IMR-90 (cell line): Measurements from ENCODE around the gene MAP6. TPM values are rescaled to one million over a fixed set of nuclear protein-coding genes. Genes with fewer than 3 reads are reported as not detected.

ENCODE experiments used
- ATAC-seq: fragments of 200-7000 bp; cut with Tn5 transposase; 2 replicates; pipeline ENCODE4 v1.9.1; 2020; ENCODE audit warnings: low read depth, mild to moderate bottlenecking, moderate library complexity
- BruUV-seq: library from RNA; stranded (reverse); fragments of 400-500 nt; replicated peaks from 2 replicates; lab custom pipeline; 2021; lab: Mats Ljungman, UMichigan
- CTCF ChIA-PET: fragments of 300-600 bp; formaldehyde crosslinking; extraction: SDS; loops from one replicate; lab custom pipeline; 2021; ENCODE audit warnings: antibody characterized with exemption; lab: Yijun Ruan, JAX
- POLR2A ChIA-PET: fragments of 300-600 bp; sonication (Branson Sonifier 250); formaldehyde crosslinking; loops from one replicate; lab custom pipeline; 2022; ENCODE audit warnings: antibody characterized with exemption; ENCODE audit not compliant: unreplicated experiment; lab: Charles Lee
- DNase-seq: peaks from one replicate; pipeline ENCODE4 v3.0.0; 2013
- H2AFZ ChIP-seq: replicated peaks from 2 replicates; pipeline ENCODE3; 2013; ENCODE audit warnings: low read length, mild to moderate bottlenecking; ENCODE audit not compliant: poor library complexity
- H2AK5ac ChIP-seq: 2 replicates; pipeline ENCODE4 v1.6.1; 2013; ENCODE audit warnings: low read depth, low read length, inconsistent platforms
- H2AK9ac ChIP-seq: replicated peaks from 2 replicates; pipeline ENCODE3; 2013; ENCODE audit warnings: mild to moderate bottlenecking, low read depth, low read length, moderate library complexity; ENCODE audit not compliant: poor library complexity
- H2BK120ac ChIP-seq: 2 replicates; pipeline ENCODE4 v1.6.1; 2013; ENCODE audit warnings: low read depth, low read length, inconsistent platforms
- H2BK15ac ChIP-seq: 3 replicates; pipeline ENCODE4 v1.6.1; 2013; ENCODE audit warnings: low read depth, low read length, inconsistent platforms
- H2BK20ac ChIP-seq: 2 replicates; pipeline ENCODE4 v1.6.1; 2013; ENCODE audit warnings: low read depth, mild to moderate bottlenecking, inconsistent platforms, low read length, moderate library complexity
- H2BK5ac ChIP-seq: 2 replicates; pipeline ENCODE4 v1.6.1; 2013; ENCODE audit warnings: mild to moderate bottlenecking, low read depth, low read length, inconsistent platforms; ENCODE audit not compliant: poor library complexity, severe bottlenecking
- H3K14ac ChIP-seq: replicated peaks from 2 replicates; pipeline ENCODE4 v1.6.1; 2013; ENCODE audit warnings: low read depth, low read length, inconsistent platforms
- H3K18ac ChIP-seq: 2 replicates; pipeline ENCODE4 v1.6.1; 2013; ENCODE audit warnings: low read depth, low read length, control low read depth
- H3K23ac ChIP-seq: 2 replicates; pipeline ENCODE4 v1.6.1; 2013; ENCODE audit warnings: low read depth, low read length, inconsistent platforms
- H3K27ac ChIP-seq: 2 replicates; pipeline ENCODE4 v1.5.1; 2013; ENCODE audit warnings: mild to moderate bottlenecking, control low read depth, low read length; ENCODE audit not compliant: insufficient read depth
- H3K27me3 ChIP-seq: 2 replicates; pipeline ENCODE4 v1.6.1; 2013; ENCODE audit warnings: low read length; ENCODE audit not compliant: control insufficient read depth, insufficient read depth
- H3K36me3 ChIP-seq: 2 replicates; pipeline ENCODE4 v1.6.1; 2013; ENCODE audit warnings: low read length, mixed read lengths; ENCODE audit not compliant: control insufficient read depth, insufficient read depth
- H3K4ac ChIP-seq: 2 replicates; pipeline ENCODE4 v1.6.1; 2013; ENCODE audit warnings: low read depth, low read length, inconsistent platforms
- H3K4me1 ChIP-seq: 2 replicates; pipeline ENCODE4 v1.6.1; 2013; ENCODE audit warnings: low read length, mixed read lengths; ENCODE audit not compliant: control insufficient read depth, insufficient read depth
- H3K4me2 ChIP-seq: 2 replicates; pipeline ENCODE4 v1.6.1; 2013; ENCODE audit warnings: low read depth, mild to moderate bottlenecking, control low read depth, low read length, moderate library complexity
- H3K4me3 ChIP-seq: 2 replicates; pipeline ENCODE4 v1.5.1; 2013; ENCODE audit warnings: low read depth, mild to moderate bottlenecking, control low read depth, low read length, moderate library complexity; ENCODE audit not compliant: insufficient read depth
- H3K56ac ChIP-seq: 2 replicates; pipeline ENCODE4 v1.6.1; 2013; ENCODE audit warnings: low read length, inconsistent platforms; ENCODE audit not compliant: insufficient read depth; ENCODE audit errors: extremely low read depth
- H3K79me1 ChIP-seq, 2 experiments: 2 replicates each; pipeline ENCODE4 v1.6.1; 2013; ENCODE audit warnings: low read length in 2 of 2, inconsistent platforms in 1 of 2, low read depth in 1 of 2
- H3K9ac ChIP-seq: 2 replicates; pipeline ENCODE4 v1.6.1; 2013; ENCODE audit warnings: low read depth, low read length, control low read depth
- H3K9me1 ChIP-seq: 2 replicates; pipeline ENCODE4 v1.6.1; 2013; ENCODE audit warnings: low read length, inconsistent platforms; ENCODE audit not compliant: insufficient read depth
- H3K9me3 ChIP-seq: 2 replicates; pipeline ENCODE4 v1.6.1; 2013; ENCODE audit warnings: low read length; ENCODE audit not compliant: control insufficient read depth, insufficient read depth
- H4K20me1 ChIP-seq: 2 replicates; pipeline ENCODE4 v1.6.1; 2013; ENCODE audit warnings: low read length, inconsistent platforms; ENCODE audit not compliant: insufficient read depth
- H4K5ac ChIP-seq: 2 replicates; pipeline ENCODE4 v1.6.1; 2013; ENCODE audit warnings: mild to moderate bottlenecking, low read depth, low read length, control low read depth
- H4K8ac ChIP-seq, 2 experiments: 2 replicates each; pipeline ENCODE4 v1.6.1; 2013; ENCODE audit warnings: low read depth in 2 of 2, low read length in 2 of 2, control low read depth in 1 of 2, inconsistent platforms in 1 of 2
- H4K91ac ChIP-seq: 2 replicates; pipeline ENCODE4 v1.6.1; 2013; ENCODE audit warnings: low read depth, low read length, inconsistent platforms; ENCODE audit not compliant: insufficient read depth
- CEBPB ChIP-seq: IDR thresholded peaks from 2 replicates; pipeline ENCODE4 v1.6.1; 2012; ENCODE audit warnings: low read depth, low read length, improper control_type of control experiment
- CHD1 ChIP-seq: IDR thresholded peaks from 2 replicates; pipeline ENCODE4 v1.6.1; 2012; ENCODE audit warnings: low read depth, low read length, improper control_type of control experiment
- MAZ ChIP-seq: IDR thresholded peaks from 2 replicates; pipeline ENCODE4 v1.6.1; 2012; ENCODE audit warnings: low read depth, mild to moderate bottlenecking, low read length, improper control_type of control experiment, moderate library complexity, borderline replicate concordance
- WGBS, 2 experiments: methylation state at CpG; one replicate each; pipeline versions ENCODE4 v1.1.5 to v1.1.7; 2013; ENCODE audit warnings: missing lambda C conversion rate in 2 of 2; ENCODE audit not compliant: insufficient read length in 1 of 2; ENCODE audit errors: extremely low coverage in 2 of 2; 5-methylcytosine and 5-hydroxymethylcytosine counted together
- dilution Hi-C: fragments of 300-500 bp; cut with HindIII; formaldehyde crosslinking; loops from one replicate; pipeline ENCODE4 v1.14.3; 2018; ENCODE audit warnings: low sequenced_read_pairs; ENCODE audit not compliant: unreplicated experiment
- in situ Hi-C: fragments of 300-500 bp; cut with MboI; formaldehyde crosslinking; loops from 3 replicates; pipeline ENCODE4 v1.14.3; 2019; ENCODE audit warnings: low sequenced_read_pairs, inconsistent platforms, mixed read lengths
- intact Hi-C: fragments of 100-400 bp; cut with micrococcal nuclease; formaldehyde crosslinking; loops from 2 replicates; pipeline ENCODE4 v1.10.0; 2022
- polyA plus RNA-seq, 3 experiments: library from polyadenylated mRNA; depleted of rRNA; stranded (reverse); fragments of >200 nt; gene quantifications; 2 replicates each; pipeline ENCODE4 v1.2.3, GENCODE V29; 2012; ENCODE audit warnings: low replicate concordance in 1 of 3
- total RNA-seq: library from RNA; depleted of rRNA; stranded (reverse); fragments of >200 nt; gene quantifications from 2 replicates; pipeline ENCODE4 v1.2.3, GENCODE V29; 2012

The MAP6 gene
- total and polyA plus RNA-seq, 2 of the 4 experiments (the other 2 are of a cell fraction), result 3.0 to 3.4 TPM

DNA sequence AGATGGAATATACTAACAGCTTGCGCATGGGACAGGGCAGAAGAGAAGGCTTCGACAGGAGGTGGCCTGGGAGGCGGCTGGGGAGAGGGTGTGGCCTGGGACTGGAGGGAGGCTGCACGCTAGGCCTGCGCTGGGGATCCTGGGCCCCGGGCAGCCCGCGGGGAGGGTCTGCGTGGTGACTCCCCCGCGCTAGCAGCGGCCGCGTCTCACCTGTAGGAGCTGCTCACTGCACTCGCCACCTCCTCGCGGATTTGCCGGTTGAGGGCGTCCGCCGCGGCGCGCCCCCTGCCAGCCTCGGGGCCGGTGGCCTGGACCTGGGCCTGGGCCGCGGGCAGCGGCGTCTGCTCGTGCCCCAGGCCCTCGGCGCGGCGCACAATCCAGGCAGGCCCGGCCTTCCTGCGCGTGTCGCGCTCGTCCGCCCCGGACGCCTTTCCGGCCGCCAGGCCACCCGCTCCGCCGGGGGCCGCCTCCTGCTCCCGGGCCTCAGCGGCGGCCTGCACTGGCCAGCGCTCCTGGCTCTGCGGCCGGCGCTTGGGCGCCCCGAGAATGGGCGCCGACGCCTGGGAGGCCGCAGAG, 1.5 kb downstream of the MAP6 start:
- ATAC-seq (peak; percentile 66), DNase-seq (no peak)
- H2AK9ac ChIP-seq, result no peak overlapping the region
- no peak overlapping the region for H3K27ac ChIP-seq
- H4K20me1 ChIP-seq, result no peaks in the 10 kb centered on the region
- H3K4ac ChIP-seq, result no peak overlapping the region; the same call in 1 of the 2 replicates
- ChIA-PET CTCF (no interaction called here), POLR2A (no interaction called here)
- H2AFZ ChIP-seq, result peak overlapping the region; percentile 91
- no peak overlapping the region; the same call in 1 of the 2 replicates for H4K91ac ChIP-seq
- H2BK5ac ChIP-seq, result no peak overlapping the region
- no peaks in the 10 kb centered on the region for H3K79me1 ChIP-seq
- BruUV-seq, result no TSS peak
- peak overlapping the region; percentile 67; the same call in 1 of the 2 replicates for H3K23ac ChIP-seq
- H4K5ac ChIP-seq, result no peak overlapping the region
- no peak overlapping the region for H3K14ac ChIP-seq
- intact Hi-C loops, result loop anchor here (5.0 kb wide), 1 partner anchor 85 kb away; no protein-coding TSS in a partner anchor
- TF ChIP-seq CHD1, result no peak
- no peak for TF ChIP-seq CEBPB
- peak; percentile 25; the same call in 1 of the 2 replicates for TF ChIP-seq MAZ
- no peaks in the 10 kb centered on the region for H3K36me3 ChIP-seq
- H3K9me3 ChIP-seq, result no peaks in the 10 kb centered on the region
- WGBS, 2 experiments, result 5% methylated on average over 32 of the region's 63 CpGs; no CpG with 5 or more reads in 1 of the 2 experiments
- peak overlapping the region; percentile 62 for H3K4me2 ChIP-seq
- peak overlapping the region; percentile 56 to 85 for H4K8ac ChIP-seq
- in situ Hi-C loops, result no loop called here
- no peak overlapping the region for H2AK5ac ChIP-seq
- H2BK15ac ChIP-seq, result no peak overlapping the region
- peak overlapping the region; percentile 22; the same call in 1 of the 2 replicates for H3K9ac ChIP-seq
- H2BK20ac ChIP-seq, result no peak overlapping the region
- peaks cover 40% of the 10 kb centered on the region for H3K27me3 ChIP-seq
- H3K4me3 ChIP-seq, result peak overlapping the region; percentile 44
- H3K9me1 ChIP-seq, result no peaks in the 10 kb centered on the region
- no peak overlapping the region for H2BK120ac ChIP-seq
- H3K56ac ChIP-seq, result no peak overlapping the region
- no peak overlapping the region for H3K18ac ChIP-seq
- dilution Hi-C loops, result no loop called here
- H3K4me1 ChIP-seq, result no peaks in the 10 kb centered on the region; the same call in 1 of the 2 replicates
